GM19239 (cell line): ENCODE results near the gene CTSK.
"Not testable (repeated sequence)": the region's sequence is repeated elsewhere in the genome, so short reads cannot be mapped to it uniquely, and the experiment has no call there.

Experiments
- DNase-seq: peaks from one replicate; pipeline ENCODE4 v3.0.0; 2011; ENCODE audit warnings: low spot score; ENCODE audit not compliant: insufficient read length
- FAIRE-seq: peaks from 2 replicates; lab custom pipeline; 2011; peaks lifted over from hg19 to GRCh38; lab: Jason Lieb, UNC

CTSK gene

GRCh38 chr1:150808121-150808520 is at the start of gene CTSK:
CTSK (minus strand) TSS chr1:150808260; CDS start chr1:150806805, 1,455 bp downstream.
- DNase-seq, result no peak

GRCh38 chr1:150852734-150853133 is 44.7 kb upstream of the CTSK start:
- DNase-seq, FAIRE-seq: not testable (repeated sequence)

More at GRCh38 chr1:150808121-150808520, at the start of gene CTSK:
- FAIRE-seq, result no peak

DNA sequence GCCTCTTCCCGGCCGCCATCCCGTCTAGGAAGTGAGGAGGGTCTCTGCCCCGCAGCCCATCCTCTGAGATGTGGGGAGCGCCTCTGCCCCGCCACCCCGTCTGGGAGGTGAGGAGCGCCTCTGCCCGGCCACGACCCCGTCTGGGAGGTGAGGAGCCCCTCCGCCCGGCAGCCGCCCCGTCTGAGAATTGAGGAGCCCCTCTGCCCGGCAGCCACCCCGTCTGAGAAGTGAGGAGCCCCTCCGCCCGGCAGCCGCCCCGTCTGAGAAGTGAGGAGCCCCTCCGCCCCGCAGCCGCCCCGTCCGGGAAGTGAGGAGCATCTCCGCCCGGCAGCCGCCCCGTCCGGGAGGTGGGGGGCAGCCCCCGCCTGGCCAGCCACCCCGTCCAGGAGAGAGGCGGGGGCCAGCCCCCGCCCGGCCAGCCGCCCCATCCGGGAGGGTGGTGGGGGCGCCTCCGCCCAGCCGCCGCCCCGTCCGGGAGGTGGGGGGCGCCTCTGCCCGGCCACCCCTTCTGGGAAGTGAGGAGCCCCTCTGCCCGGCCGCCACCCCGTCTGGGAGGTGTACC is 42.8 kb upstream of the CTSK start:
- FAIRE-seq, DNase-seq: not testable (repeated sequence)

- DNase-seq (no peak), FAIRE-seq (no peak)
Measured at GRCh38 chr1:150846473-150847146, 38.5 kb upstream of the CTSK start.

DNA sequence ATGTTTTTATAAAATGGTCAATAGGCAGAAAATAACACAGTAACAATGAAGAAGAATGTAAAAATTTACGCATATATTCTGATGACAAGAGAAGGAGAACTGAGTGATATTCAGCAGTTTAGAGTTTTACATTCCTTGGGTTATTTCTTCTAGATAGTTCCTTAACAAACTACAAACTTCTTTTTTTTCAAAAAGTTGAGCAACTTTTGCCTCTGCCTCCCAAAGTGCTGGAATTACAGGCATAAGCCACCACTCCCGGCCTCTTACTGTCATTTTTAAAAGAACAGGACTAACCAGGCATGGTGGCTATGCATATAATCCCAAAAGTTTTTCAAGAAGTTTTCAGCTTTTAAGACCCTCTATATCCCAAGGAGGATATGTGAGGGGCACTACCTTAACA is 35.4 kb upstream of the CTSK start:
- DNase-seq, result no peak
- FAIRE-seq, result no peak

DNA sequence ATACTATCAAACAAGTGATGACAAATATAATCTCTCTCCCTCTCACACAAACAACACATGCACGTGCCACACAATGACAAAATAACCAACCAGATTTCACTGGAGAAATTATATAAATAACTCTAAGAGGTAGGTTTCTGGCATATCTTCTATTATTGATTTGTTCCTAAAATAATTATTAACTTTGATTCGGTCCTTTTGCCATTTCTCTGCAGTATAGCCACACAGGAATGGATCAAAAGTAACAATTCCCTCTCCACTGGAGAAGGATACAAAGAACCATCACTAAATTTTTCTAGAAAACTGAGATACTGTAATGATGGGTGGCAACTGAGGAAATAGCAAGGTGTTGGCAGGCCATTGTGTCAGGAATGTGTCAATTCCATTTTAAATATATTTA is 34.9 kb upstream of the CTSK start:
- DNase-seq, result no peak
- FAIRE-seq, result no peak

- no peak for DNase-seq
- no peak for FAIRE-seq
Measured at GRCh38 chr1:150842343-150842742, 34.3 kb upstream of the CTSK start.

DNA sequence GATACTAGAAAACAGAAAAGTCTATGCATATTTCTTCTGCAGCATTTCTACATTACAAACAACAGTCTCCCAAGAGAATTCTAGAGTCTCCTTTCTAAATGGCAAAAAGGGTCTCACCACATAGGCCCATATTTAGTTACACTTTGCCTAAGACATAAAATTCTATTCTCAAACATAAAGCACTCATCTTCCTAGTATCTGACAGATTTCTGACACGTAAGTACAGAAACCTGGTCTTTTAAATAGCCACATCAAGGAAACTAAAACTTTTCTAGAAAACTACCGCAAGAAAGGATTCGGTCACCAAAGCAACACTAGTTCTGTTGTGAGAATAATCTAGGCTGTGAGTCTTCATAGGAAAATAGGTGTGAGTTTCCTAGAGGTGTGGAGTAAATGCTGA is 33.6 kb upstream of the CTSK start:
- FAIRE-seq, result peak; percentile 51
- DNase-seq, result no peak

- DNase-seq, FAIRE-seq: not testable (repeated sequence)
Measured at GRCh38 chr1:150840850-150841249, 32.8 kb upstream of the CTSK start.

GRCh38 chr1:150836129-150836773 is 28.2 kb upstream of the CTSK start:
- DNase-seq (peak; percentile 33), FAIRE-seq (peak; percentile 94)

GRCh38 chr1:150833961-150834360 is 25.9 kb upstream of the CTSK start:
- FAIRE-seq, result not testable (repeated sequence)

DNA sequence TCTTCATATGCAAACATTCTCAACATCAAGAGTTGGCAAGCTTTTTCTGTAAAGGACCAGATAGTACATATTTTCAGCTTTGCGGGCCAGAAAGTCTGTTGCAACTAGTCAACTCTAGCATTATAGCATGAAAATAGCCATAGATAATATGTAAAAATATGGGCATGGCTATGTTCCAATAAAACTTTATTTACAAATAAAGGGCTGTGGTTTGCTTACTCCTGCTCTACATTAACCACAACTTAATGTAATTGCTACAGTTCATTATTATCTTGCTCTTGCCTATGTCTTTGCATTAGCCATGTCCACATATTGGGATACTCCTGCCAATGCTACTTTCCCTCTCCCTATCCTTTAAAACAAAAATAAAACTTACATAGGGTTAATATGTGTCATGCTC is 24.5 kb upstream of the CTSK start:
- FAIRE-seq, result no peak

More at GRCh38 chr1:150833961-150834360, 25.9 kb upstream of the CTSK start:
- not testable (repeated sequence) for DNase-seq

DNA sequence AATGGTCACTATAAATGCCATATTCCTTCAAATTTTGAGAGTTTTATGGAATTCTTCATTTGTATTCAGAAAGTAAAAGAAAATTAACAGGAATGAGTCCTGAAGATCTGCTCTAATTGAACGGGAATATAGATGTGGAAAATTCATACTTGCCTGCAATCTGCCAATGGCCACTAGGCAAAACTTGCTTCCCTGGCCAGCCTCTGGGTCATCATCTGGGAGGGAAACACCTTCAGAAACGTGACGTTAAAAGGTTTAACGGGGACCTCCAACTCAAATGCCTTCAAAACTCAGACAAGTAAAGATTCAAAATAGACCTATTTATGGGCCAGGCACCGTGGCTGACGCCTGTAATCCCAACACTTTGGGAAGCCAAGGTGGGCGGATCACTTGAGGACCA is 21.7 kb upstream of the CTSK start:
- FAIRE-seq (no peak), DNase-seq (no peak)

More for the DNA sequence above, 24.5 kb upstream of the CTSK start:
- DNase-seq, result no peak

- FAIRE-seq (no peak), DNase-seq (no peak)
Measured at GRCh38 chr1:150826299-150826698, 18.2 kb upstream of the CTSK start.

- DNase-seq (no peak), FAIRE-seq (no peak)
Measured at GRCh38 chr1:150820730-150821512, 12.9 kb upstream of the CTSK start.

DNA sequence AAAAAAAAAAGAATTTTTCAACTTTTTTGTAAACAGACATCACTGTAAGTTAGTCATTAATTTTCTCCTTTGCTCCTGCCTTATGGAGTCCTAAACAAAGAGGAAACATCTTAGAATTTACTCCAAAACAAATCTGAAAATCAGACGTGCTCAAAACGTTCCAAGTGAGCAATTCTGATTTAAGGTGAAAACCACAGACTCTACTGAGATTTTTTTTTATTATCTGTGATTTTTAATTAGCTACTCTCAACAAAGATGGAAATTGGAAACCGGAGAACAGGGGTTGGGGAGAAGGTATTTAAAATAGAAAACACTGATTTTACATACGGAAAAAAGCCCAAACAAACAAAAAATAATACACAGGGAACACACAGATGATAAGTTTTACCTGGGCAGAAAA is 7.8 kb upstream of the CTSK start:
- no peak for DNase-seq
- FAIRE-seq, result no peak

GRCh38 chr1:150813028-150813707 is 5.1 kb upstream of the CTSK start:
- no peak for DNase-seq
- FAIRE-seq, result peak; percentile 18

DNA sequence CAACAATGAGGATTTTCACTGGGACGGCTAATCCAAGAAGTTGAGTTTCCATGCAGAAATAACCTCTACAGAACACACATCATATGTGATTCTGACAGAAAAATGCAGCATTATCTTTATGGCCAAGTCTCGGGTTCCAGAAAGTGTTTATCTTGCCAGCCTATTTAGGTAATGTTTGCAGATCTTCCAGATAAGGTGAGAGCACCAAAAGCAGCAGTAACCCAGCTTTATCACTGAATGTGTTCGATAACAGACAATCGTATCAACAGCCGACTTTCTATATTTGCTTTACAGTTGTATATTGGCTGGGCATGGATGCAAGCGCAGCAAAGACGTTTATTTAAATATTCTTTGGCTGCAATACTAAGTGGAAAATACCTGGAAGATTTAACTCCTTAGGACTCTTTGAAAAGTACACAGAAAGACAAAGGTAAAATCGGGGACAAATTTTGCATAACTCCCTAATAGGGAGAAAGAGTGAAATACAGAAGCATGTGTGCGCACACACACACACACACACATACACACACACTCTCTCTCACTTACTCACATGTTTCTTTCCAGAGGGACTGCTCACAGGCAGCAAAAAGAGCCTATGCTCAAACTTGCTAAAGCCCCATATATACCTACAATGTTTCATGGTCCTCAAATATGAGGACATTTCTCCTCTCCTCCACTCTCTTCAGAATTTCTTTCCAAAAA is 3.0 kb upstream of the CTSK start:
- FAIRE-seq (no peak), DNase-seq (no peak)

GRCh38 chr1:150809651-150810050 is 1.6 kb upstream of the CTSK start:
- DNase-seq, result no peak
- no peak for FAIRE-seq
